KBM-7 (cell line): ENCODE results near the gene RABL2B.
"Not testable (repeated sequence)": the region's sequence is repeated elsewhere in the genome, so short reads cannot be mapped to it uniquely, and the experiment has no call there.

Experiments used
- DNase-seq: peaks from one replicate; pipeline ENCODE4 v3.0.0-alpha.2; 2015
- in situ Hi-C: fragments of 300-500 bp; cut with MboI; formaldehyde crosslinking; loops from 2 replicates; pipeline ENCODE4 v1.14.3; 2020; ENCODE audit warnings: low sequenced_read_pairs, low pct_unique_long_range_greater_than_20kb, mixed read lengths

RABL2B gene

GRCh38 chr22:50783033-50783879 is at the start of gene RABL2B:
RABL2B (minus strand) TSS chr22:50783636; CDS start chr22:50782294, 1,342 bp downstream.
- DNase-seq, result peak; percentile 93
- in situ Hi-C loops, result not testable (repeated sequence)

GRCh38 chr22:50786936-50787335 is 3.5 kb upstream of the RABL2B start:
- DNase-seq, in situ Hi-C loops: not testable (repeated sequence)

DNA sequence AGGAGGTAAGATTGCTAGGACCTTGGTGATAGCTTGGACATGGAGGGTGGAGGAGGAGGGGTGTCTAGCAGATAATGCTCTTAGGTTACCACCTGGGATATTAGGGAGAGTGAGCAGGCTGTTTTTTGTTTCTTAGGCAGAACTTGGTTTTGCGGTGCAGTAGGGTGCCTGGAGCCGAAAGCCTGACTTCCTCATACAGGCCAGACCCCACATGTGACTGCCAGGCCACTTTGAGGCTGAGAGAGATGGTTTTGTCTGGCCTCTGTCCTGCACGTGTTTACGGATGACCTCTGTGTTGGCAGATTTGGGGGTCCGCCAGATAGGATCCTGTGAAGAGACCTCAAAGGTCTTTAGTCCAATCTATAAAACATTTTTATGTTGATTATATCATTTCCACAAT is 1.9 kb upstream of the RABL2B start:
- in situ Hi-C loops, result not testable (repeated sequence)
- DNase-seq, result peak; percentile 44

DNA sequence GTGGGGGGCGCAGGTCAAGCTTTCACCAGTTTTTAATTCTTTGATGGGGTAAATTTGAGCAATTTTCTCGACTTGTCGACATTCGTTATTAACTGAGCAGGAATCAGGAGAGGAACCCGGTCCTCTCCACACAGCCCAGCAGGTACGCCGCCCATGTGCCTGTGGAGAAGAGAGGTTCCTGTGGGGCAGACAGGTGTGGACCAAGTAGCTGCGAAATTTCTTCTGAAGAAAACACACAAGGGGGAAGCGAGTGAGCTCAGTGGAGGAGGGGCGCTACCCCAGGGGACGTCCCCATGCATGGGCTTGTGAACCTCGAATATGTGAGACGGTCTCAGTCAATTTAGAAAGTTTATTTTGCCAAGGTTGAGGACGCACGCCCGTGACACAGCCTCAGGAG is 442 bp upstream of the RABL2B start:
- in situ Hi-C loops, result not testable (repeated sequence)

DNA sequence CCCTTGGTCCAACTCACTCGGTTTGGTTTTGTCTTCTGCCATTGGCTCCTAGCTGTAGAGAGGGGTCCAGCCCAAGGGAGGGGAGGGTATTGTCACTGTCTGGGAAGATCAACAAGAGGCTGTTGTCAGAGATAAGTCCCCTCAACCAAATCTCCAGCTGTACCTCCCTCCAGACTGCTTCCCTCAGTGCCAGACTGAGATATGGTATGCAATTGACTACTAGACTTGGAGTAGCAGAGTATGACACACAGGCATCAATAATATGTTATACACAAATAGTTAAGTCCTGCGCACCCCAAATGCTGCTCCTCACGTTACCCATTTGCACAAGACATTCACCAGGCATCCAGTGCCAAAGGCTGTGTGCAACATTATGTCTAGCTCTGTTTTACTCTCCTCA is 1.2 kb downstream of the RABL2B start:
- DNase-seq, in situ Hi-C loops: not testable (repeated sequence)

More for the DNA sequence above, 442 bp upstream of the RABL2B start:
- peak; percentile 20 for DNase-seq

DNA sequence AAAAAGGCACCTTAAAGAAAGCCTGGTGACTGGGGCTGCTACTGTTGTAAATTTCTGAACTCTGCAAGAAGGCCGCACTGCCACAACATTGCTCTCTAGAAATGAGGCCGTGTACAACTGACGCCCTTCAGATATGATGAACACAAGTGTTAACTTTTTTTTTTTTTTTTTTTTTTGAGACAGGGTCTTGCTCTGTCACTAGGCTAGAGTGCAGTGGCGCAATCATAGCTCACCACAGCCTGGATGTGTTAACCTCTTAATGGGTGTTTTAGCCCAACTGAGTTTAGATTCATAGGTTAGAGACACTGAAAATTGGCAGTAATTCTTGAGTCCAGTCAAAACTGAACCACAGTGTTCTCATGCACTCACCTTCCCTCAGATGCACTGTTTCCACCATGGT is 3.2 kb downstream of the RABL2B start:
- in situ Hi-C loops, DNase-seq: not testable (repeated sequence)

DNA sequence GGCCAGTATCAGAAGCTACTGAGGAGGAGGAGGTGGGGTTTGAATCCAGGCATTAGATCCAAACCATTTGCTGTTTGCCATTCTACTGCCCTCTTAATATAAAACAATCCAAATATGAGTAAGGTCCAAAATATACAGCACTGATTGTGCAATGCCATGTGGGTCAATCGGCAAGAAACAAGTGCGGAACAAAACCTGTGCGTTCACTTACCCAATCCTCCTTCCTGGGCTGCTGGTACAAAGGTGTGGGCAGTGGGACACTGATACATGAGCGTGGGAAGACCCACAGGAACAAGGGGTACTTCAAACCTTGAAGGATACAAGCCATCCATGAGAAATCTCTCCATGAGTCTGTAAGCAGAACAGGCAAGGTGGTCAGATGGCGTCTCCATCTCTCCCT is 5.8 kb downstream of the RABL2B start:
- in situ Hi-C loops, DNase-seq: not testable (repeated sequence)

DNA sequence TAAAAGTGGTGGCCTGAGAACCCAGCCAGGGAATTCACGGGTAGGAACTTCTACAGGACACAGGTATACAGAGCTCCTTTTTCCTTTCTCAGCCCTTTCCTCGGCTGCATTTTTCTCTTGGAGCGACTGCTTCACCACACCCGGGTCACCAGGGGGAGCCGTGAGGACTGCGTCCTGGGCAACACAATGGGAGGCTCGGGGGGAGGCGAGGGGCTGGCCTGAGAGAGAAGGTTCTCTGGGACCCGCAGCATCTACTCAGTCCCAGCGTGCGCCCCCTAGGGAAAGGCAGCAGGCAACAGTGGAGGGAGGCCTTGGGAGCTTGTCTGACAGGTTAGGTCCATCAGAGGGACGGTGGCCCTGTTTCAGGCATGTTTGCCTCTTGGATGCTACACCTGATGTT is 8.3 kb downstream of the RABL2B start:
- in situ Hi-C loops, result not testable (repeated sequence)

DNA sequence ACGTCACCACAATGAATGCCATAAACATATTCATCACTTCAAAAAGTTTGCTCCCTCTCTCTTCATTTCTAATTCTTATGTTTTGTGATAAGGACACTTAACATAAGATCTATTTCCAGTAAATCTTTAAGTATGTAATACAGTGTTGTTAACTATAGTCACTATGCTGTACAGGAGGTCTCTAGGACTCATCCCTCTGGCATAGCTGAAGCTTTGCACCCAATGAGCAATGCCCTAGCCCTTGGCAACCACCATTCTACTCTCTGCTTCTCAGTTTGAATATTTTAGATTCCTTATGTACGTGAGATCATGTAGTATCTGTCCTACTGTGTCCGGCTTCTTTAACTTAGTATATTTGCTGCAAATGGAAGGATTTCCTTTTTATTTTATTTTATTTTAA is 19.1 kb downstream of the RABL2B start:
- DNase-seq, in situ Hi-C loops: not testable (repeated sequence)

More for the DNA sequence above, 8.3 kb downstream of the RABL2B start:
- DNase-seq, result peak; percentile 86

GRCh38 chr22:50761829-50762228 is 21.6 kb downstream of the RABL2B start:
- DNase-seq, in situ Hi-C loops: not testable (repeated sequence)

- DNase-seq, in situ Hi-C loops: not testable (repeated sequence)
Measured at GRCh38 chr22:50759597-50760341, 23.7 kb downstream of the RABL2B start.

DNA sequence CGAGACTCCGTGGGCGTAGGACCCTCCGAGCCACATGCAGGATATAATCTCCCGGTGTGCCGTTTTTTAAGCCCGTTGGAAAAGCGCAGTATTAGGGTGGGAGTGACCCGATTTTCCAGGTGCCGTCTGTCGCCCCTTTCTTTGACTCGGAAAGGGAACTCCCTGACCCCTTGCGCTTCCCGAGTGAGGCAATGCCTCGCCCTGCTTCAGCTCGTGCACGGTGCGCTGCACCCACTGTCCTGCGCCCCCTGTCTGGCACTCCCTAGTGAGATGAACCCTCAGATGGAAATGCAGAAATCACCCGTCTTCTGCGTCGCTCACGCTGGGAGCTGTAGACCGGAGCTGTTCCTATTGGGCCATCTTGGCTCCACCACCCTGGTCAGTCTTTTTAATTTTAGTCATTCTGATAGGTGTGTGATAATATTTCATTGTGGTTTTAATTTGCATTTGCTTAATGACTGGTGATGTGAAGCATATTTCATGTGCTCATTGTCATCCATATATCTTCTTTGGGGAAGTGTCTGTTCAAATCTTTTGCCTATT is 26.4 kb downstream of the RABL2B start:
- peak; percentile 71 for DNase-seq

DNA sequence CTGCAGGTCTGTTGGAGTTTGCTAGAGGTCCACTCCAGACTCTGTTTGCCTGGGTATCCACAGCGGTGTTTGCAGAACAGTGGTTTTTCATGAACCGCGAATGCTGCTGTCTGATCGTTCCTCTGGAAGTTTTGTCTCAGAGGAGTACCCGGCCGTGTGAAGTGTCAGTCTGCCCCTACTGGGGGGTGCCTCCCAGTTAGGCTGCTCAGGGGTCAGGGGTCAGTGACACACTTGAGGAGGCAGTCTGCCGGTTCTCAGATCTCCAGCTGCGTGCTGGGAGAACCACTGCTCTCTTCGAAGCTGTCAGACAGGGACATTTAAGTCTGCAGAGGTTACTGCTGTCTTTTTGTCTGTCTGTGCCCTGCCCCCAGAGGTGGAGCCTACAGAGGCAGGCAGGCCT is 27.0 kb downstream of the RABL2B start:
- in situ Hi-C loops, DNase-seq: not testable (repeated sequence)

More for the DNA sequence above, 26.4 kb downstream of the RABL2B start:
- in situ Hi-C loops, result not testable (repeated sequence)

GRCh38 chr22:50755251-50755650 is 28.2 kb downstream of the RABL2B start:
- in situ Hi-C loops, DNase-seq: not testable (repeated sequence)

- in situ Hi-C loops, DNase-seq: not testable (repeated sequence)
Measured at GRCh38 chr22:50749302-50750074, 33.9 kb downstream of the RABL2B start.

DNA sequence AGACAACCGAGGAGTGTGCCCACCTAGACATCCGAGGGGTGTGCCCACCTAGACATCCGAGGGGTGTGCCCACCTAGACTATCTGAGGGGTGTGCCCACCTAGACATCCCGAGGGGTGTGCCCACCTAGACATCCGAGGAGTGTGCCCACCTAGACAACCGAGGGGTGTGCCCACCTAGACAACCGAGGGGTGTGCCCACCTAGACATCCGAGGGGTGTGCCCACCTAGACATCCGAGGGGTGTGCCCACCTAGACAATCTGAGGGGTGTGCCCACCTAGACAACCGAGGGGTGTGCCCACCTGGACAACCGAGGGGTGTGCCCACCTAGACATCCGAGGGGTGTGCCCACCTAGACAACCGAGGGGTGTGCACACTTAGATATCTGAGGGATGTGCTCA is 34.8 kb downstream of the RABL2B start:
- DNase-seq, in situ Hi-C loops: not testable (repeated sequence)

- in situ Hi-C loops, DNase-seq: not testable (repeated sequence)
Measured at GRCh38 chr22:50747521-50747920, 35.9 kb downstream of the RABL2B start.

- DNase-seq, in situ Hi-C loops: not testable (repeated sequence)
Measured at GRCh38 chr22:50744424-50744823, 39.0 kb downstream of the RABL2B start.

DNA sequence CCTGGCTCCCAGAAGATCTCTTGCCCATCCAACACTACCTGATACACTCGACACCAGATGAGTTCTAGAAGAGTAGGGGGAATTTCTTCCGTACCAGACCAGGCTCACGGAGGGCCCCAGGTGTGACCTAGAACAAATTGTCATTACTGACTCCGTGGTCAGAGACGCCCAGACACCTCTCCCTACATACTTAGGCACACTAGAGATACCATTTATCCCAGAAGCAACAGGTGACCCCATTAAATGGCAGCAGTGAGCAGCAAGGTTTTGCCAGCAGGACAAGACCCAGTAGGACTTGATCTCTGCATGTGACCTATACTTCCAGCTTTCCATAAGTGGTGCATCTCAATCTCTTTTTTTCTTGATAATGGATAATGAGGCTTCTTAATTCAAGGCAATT is 42.7 kb downstream of the RABL2B start:
- in situ Hi-C loops, DNase-seq: not testable (repeated sequence)
